ENCODE results near the gene ACBD6. TPM values are rescaled to one million over a fixed set of nuclear protein-coding genes. Genes with fewer than 3 reads are reported as not detected.

Gene ACBD6
- polyA plus RNA-seq, 1 experiment = 49.0 TPM

- H3K36me3 ChIP-seq (ENCODE audit: control insufficient read depth, insufficient read depth, low read length) = no peaks in the 10 kb centered on the region
- peaks cover 3% of the 10 kb centered on the region; the same call in 1 of the 2 replicates for H3K27me3 ChIP-seq (ENCODE audit: control insufficient read depth, insufficient read depth, low read length)
- DNase-seq (ENCODE audit: low read depth) = no peak
- ChIA-PET CTCF (interaction anchor here (0.6 to 6.9 kb wide), 4 partner anchors 13 to 225 kb away, joined by 3 to 88 read pairs (median 4); no protein-coding TSS in a partner anchor), POLR2A (no interaction called here)
- TF ChIP-seq CTCF (IDR thresholded peaks at IDR 0.05; ENCODE audit: insufficient read depth, low read depth, low read length) = no peak
- H3K4me3 ChIP-seq (ENCODE audit: low read depth, low read length) = no peak overlapping the region
Observed at GRCh38 chr1:180255536-180256340, 246.6 kb downstream of the ACBD6 start.

- POLR2A ChIA-PET = no interaction called here
- no peak for DNase-seq (ENCODE audit: low read depth)
- no peak for TF ChIP-seq CTCF (IDR thresholded peaks at IDR 0.05; ENCODE audit: insufficient read depth, low read depth, low read length)
- H3K27me3 ChIP-seq (ENCODE audit: control insufficient read depth, insufficient read depth, low read length) = peaks cover 3% of the 10 kb centered on the region; the same call in 1 of the 2 replicates
- CTCF ChIA-PET = interaction anchor here (0.6 to 6.9 kb wide), 4 partner anchors 13 to 226 kb away, joined by 3 to 88 read pairs (median 6); no protein-coding TSS in a partner anchor
- H3K36me3 ChIP-seq (ENCODE audit: control insufficient read depth, insufficient read depth, low read length) = no peaks in the 10 kb centered on the region
- H3K4me3 ChIP-seq (ENCODE audit: low read depth, low read length) = no peak overlapping the region
Observed at GRCh38 chr1:180254854-180255253, 247.5 kb downstream of the ACBD6 start.

GRCh38 chr1:180254496-180254819, 247.9 kb downstream of the ACBD6 start:
- Histone ChIP-seq H3K36me3 (ENCODE audit: control insufficient read depth, insufficient read depth, low read length) (no peaks in the 10 kb centered on the region), H3K4me3 (ENCODE audit: low read depth, low read length) (no peak overlapping the region), H3K27me3 (ENCODE audit: control insufficient read depth, insufficient read depth, low read length) (peaks cover 3% of the 10 kb centered on the region; the same call in 1 of the 2 replicates)
- CTCF ChIA-PET = interaction anchor here (1.2 to 6.9 kb wide), 4 partner anchors 12 to 262 kb away, joined by 4 to 88 read pairs (median 17); no protein-coding TSS in a partner anchor
- DNase-seq (ENCODE audit: low read depth) = no peak
- TF ChIP-seq CTCF (IDR thresholded peaks at IDR 0.05; ENCODE audit: insufficient read depth, low read depth, low read length) = no peak
- POLR2A ChIA-PET = no interaction called here

GRCh38 chr1:180253585-180254495, 248.5 kb downstream of the ACBD6 start:
- H3K4me3 ChIP-seq (ENCODE audit: low read depth, low read length) = no peak overlapping the region
- no peaks in the 10 kb centered on the region for H3K36me3 ChIP-seq (ENCODE audit: control insufficient read depth, insufficient read depth, low read length)
- no peaks in the 10 kb centered on the region for H3K27me3 ChIP-seq (ENCODE audit: control insufficient read depth, insufficient read depth, low read length)
- DNase-seq (ENCODE audit: low read depth) = no peak
- POLR2A ChIA-PET = no interaction called here
- CTCF ChIA-PET = interaction anchor here (0.6 to 6.9 kb wide), 28 partner anchors 8 to 910 kb away, joined by 3 to 88 read pairs (median 4); no protein-coding TSS in a partner anchor
- TF ChIP-seq CTCF (IDR thresholded peaks at IDR 0.05; ENCODE audit: insufficient read depth, low read depth, low read length) = no peak

Measured in BJ (cell line).